ENCODE data around the gene CHST14. TPM values are rescaled to one million over a fixed set of nuclear protein-coding genes. Genes with fewer than 3 reads are reported as not detected.

Gene CHST14
- total and polyA plus RNA-seq, 2 of the 8 experiments (the other 6 are each of a cell fraction or from before 2014, with no cell fraction given) = 13.4 to 20.3 TPM

GRCh38 chr15:40471105-40471807 lies 472 bp downstream of the CHST14 start (continued):
- TF ChIP-seq CHD7 (IDR thresholded peaks at IDR 0.05; ENCODE audit: insufficient replicate concordance, low read length) = no peak
- TF ChIP-seq ZNF274 (IDR thresholded peaks at IDR 0.05; ENCODE audit: borderline replicate concordance, extremely low read depth, low read length) = no peak
- no peak for TF ChIP-seq SP4 (IDR thresholded peaks at IDR 0.05; ENCODE audit: low read length)
- no peak for TF ChIP-seq GTF2F1 (IDR thresholded peaks at IDR 0.05; ENCODE audit: borderline replicate concordance, low read depth, low read length)
- TF ChIP-seq NRF1 (IDR thresholded peaks at IDR 0.05; ENCODE audit: low read depth, low read length) = no peak
- TF ChIP-seq TAF1 (IDR thresholded peaks at IDR 0.05; ENCODE audit: low read depth, low read length) = 0 out of 2 replicates have a peak, but pooled peaks have one; percentile 13
- TF ChIP-seq RFX5 (IDR thresholded peaks at IDR 0.05; ENCODE audit: borderline replicate concordance, low read depth, low read length) = no peak
- no peak for TF ChIP-seq CTBP2 (IDR thresholded peaks at IDR 0.05; ENCODE audit: borderline replicate concordance, insufficient read depth, insufficient read length, low read length)
- TF ChIP-seq SRF (IDR thresholded peaks at IDR 0.05; ENCODE audit: low read depth, low read length) = no peak
- TF ChIP-seq ASH2L (IDR thresholded peaks at IDR 0.05; ENCODE audit: low read length) = peak; percentile 69
